Measurements from ENCODE around the gene FBXL13.

FBXL13 gene

DNA sequence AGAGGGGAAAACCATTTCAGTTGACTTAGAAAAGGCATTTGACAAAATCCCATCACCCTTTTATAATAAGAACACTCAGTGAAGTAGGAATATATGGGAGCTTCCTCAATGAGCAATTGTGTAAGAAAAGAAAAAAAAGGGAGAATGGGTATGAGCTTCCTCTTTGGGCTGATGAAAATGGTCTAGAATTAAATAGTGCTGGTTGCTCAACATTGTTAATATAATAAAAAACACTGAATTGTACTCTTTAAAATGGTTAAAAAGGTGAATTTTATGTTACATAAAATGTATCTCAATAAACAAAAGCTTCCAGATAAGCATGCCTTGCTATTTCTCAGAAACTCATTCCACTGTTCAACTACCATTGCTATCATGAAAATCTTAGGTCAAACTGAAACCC is 121.2 kb downstream of the FBXL13 start:
- TF ChIP-seq, protein P1, sequence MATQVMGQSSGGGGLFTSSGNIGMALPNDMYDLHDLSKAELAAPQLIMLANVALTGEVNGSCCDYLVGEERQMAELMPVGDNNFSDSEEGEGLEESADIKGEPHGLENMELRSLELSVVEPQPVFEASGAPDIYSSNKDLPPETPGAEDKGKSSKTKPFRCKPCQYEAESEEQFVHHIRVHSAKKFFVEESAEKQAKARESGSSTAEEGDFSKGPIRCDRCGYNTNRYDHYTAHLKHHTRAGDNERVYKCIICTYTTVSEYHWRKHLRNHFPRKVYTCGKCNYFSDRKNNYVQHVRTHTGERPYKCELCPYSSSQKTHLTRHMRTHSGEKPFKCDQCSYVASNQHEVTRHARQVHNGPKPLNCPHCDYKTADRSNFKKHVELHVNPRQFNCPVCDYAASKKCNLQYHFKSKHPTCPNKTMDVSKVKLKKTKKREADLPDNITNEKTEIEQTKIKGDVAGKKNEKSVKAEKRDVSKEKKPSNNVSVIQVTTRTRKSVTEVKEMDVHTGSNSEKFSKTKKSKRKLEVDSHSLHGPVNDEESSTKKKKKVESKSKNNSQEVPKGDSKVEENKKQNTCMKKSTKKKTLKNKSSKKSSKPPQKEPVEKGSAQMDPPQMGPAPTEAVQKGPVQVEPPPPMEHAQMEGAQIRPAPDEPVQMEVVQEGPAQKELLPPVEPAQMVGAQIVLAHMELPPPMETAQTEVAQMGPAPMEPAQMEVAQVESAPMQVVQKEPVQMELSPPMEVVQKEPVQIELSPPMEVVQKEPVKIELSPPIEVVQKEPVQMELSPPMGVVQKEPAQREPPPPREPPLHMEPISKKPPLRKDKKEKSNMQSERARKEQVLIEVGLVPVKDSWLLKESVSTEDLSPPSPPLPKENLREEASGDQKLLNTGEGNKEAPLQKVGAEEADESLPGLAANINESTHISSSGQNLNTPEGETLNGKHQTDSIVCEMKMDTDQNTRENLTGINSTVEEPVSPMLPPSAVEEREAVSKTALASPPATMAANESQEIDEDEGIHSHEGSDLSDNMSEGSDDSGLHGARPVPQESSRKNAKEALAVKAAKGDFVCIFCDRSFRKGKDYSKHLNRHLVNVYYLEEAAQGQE (IDR thresholded peaks at IDR 0.05; ENCODE audit: insufficient replicate concordance, low read depth): no peak
- no peak for TF ChIP-seq GABPA (IDR thresholded peaks at IDR 0.05; ENCODE audit: low read depth)
- TF ChIP-seq, protein P2, sequence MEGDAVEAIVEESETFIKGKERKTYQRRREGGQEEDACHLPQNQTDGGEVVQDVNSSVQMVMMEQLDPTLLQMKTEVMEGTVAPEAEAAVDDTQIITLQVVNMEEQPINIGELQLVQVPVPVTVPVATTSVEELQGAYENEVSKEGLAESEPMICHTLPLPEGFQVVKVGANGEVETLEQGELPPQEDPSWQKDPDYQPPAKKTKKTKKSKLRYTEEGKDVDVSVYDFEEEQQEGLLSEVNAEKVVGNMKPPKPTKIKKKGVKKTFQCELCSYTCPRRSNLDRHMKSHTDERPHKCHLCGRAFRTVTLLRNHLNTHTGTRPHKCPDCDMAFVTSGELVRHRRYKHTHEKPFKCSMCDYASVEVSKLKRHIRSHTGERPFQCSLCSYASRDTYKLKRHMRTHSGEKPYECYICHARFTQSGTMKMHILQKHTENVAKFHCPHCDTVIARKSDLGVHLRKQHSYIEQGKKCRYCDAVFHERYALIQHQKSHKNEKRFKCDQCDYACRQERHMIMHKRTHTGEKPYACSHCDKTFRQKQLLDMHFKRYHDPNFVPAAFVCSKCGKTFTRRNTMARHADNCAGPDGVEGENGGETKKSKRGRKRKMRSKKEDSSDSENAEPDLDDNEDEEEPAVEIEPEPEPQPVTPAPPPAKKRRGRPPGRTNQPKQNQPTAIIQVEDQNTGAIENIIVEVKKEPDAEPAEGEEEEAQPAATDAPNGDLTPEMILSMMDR (IDR thresholded peaks at IDR 0.05; ENCODE audit: insufficient read depth, low read length): no peak
- TF ChIP-seq POLR2AphosphoS5 (IDR thresholded peaks at IDR 0.05; ENCODE audit: low read depth): no peak
- peak; percentile 0; the same call in 1 of the 2 replicates for TF ChIP-seq SPI1 (IDR thresholded peaks at IDR 0.05; ENCODE audit: borderline replicate concordance, low read depth)
- no peak overlapping the region for H3K4me3 ChIP-seq (replicated peaks; ENCODE audit: insufficient read depth, low read length)
- peak in 1 of 2 experiments; percentile 57 for DNase-seq (ENCODE audit: low read depth in 1 of 2, low spot score in 1 of 2)
- H3K27ac ChIP-seq (replicated peaks): peak overlapping the region; percentile 58
- H3K27me3 ChIP-seq (ENCODE audit: insufficient read depth, poor library complexity, severe bottlenecking): no peaks in the 10 kb centered on the region

DNA sequence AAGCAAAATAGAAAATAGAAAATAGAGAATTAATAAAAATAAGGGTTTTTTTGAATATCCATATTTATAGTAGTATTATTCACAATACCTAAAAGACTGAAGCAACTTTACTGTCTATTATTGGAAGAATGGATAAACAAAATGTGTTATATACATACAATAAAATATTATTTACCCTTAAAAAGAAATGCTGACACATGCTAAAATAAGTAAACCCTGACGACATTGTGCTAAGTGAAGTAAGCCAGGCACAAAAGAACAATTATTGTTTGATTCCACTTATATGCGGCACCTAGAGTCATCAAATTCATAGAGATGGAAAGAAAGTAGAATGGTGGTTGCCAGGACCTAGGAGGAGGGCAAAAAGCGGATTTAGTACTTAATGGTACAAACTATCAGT is 122.8 kb downstream of the FBXL13 start:
- no peak for DNase-seq (ENCODE audit: low read depth in 1 of 2, low spot score in 1 of 2)
- TF ChIP-seq SPI1 (IDR thresholded peaks at IDR 0.05; ENCODE audit: borderline replicate concordance, low read depth) (no peak), POLR2AphosphoS5 (IDR thresholded peaks at IDR 0.05; ENCODE audit: low read depth) (no peak), GABPA (IDR thresholded peaks at IDR 0.05; ENCODE audit: low read depth) (no peak)
- TF ChIP-seq, protein P2 (IDR thresholded peaks at IDR 0.05; ENCODE audit: insufficient read depth, low read length): no peak
- TF ChIP-seq, protein P1 (IDR thresholded peaks at IDR 0.05; ENCODE audit: insufficient replicate concordance, low read depth): no peak
- Histone ChIP-seq H3K4me3 (replicated peaks; ENCODE audit: insufficient read depth, low read length) (no peak overlapping the region), H3K27me3 (ENCODE audit: insufficient read depth, poor library complexity, severe bottlenecking) (no peaks in the 10 kb centered on the region), H3K27ac (replicated peaks) (no peak overlapping the region)

DNA sequence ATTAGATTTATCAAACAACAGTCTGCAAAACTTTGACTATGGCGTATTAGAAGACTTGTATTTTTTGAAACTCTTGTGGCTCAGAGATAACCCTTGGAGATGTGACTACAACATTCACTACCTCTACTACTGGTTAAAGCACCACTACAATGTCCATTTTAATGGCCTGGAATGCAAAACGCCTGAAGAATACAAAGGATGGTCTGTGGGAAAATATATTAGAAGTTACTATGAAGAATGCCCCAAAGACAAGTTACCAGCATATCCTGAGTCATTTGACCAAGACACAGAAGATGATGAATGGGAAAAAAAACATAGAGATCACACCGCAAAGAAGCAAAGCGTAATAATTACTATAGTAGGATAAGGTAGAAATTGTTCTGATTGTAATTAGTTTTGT is 130.4 kb downstream of the FBXL13 start:
- H3K27me3 ChIP-seq (ENCODE audit: insufficient read depth, poor library complexity, severe bottlenecking): no peaks in the 10 kb centered on the region
- DNase-seq (ENCODE audit: low read depth in 1 of 2, low spot score in 1 of 2): no peak
- TF ChIP-seq POLR2AphosphoS5 (IDR thresholded peaks at IDR 0.05; ENCODE audit: low read depth) (no peak), GABPA (IDR thresholded peaks at IDR 0.05; ENCODE audit: low read depth) (no peak), SPI1 (IDR thresholded peaks at IDR 0.05; ENCODE audit: borderline replicate concordance, low read depth) (no peak)
- TF ChIP-seq, protein P1 (IDR thresholded peaks at IDR 0.05; ENCODE audit: insufficient replicate concordance, low read depth): no peak
- TF ChIP-seq, protein P2 (IDR thresholded peaks at IDR 0.05; ENCODE audit: insufficient read depth, low read length): no peak
- no peak overlapping the region for H3K27ac ChIP-seq (replicated peaks)
- H3K4me3 ChIP-seq (replicated peaks; ENCODE audit: insufficient read depth, low read length): no peak overlapping the region
